PC-3 (cell line): Measurements from ENCODE around the gene LTBP3.

ENCODE experiments used
- EZH2 ChIP-seq: fragments of 300-600 bp; sonication (generic); IDR thresholded peaks from one replicate; pipeline ENCODE4 v1.6.1; 2017; ENCODE audit warnings: antibody characterized with exemption, mild to moderate bottlenecking, low read length; ENCODE audit not compliant: unreplicated experiment
- TF ChIP-seq, protein P1 (sequence below): fragments of 300-600 bp; sonication (generic); conservative IDR thresholded peaks from 2 replicates; pipeline ENCODE4 v1.5.1; 2017; ENCODE audit warnings: antibody characterized with exemption, low read depth, mild to moderate bottlenecking, low read length

DNA sequence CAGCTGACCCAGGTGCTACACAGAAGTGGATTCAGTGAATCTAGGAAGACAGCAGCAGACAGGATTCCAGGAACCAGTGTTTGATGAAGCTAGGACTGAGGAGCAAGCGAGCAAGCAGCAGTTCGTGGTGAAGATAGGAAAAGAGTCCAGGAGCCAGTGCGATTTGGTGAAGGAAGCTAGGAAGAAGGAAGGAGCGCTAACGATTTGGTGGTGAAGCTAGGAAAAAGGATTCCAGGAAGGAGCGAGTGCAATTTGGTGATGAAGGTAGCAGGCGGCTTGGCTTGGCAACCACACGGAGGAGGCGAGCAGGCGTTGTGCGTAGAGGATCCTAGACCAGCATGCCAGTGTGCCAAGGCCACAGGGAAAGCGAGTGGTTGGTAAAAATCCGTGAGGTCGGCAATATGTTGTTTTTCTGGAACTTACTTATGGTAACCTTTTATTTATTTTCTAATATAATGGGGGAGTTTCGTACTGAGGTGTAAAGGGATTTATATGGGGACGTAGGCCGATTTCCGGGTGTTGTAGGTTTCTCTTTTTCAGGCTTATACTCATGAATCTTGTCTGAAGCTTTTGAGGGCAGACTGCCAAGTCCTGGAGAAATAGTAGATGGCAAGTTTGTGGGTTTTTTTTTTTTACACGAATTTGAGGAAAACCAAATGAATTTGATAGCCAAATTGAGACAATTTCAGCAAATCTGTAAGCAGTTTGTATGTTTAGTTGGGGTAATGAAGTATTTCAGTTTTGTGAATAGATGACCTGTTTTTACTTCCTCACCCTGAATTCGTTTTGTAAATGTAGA lies 57.6 kb downstream of the LTBP3 start:
- TF ChIP-seq EZH2: no peak
- TF ChIP-seq, protein P1, sequence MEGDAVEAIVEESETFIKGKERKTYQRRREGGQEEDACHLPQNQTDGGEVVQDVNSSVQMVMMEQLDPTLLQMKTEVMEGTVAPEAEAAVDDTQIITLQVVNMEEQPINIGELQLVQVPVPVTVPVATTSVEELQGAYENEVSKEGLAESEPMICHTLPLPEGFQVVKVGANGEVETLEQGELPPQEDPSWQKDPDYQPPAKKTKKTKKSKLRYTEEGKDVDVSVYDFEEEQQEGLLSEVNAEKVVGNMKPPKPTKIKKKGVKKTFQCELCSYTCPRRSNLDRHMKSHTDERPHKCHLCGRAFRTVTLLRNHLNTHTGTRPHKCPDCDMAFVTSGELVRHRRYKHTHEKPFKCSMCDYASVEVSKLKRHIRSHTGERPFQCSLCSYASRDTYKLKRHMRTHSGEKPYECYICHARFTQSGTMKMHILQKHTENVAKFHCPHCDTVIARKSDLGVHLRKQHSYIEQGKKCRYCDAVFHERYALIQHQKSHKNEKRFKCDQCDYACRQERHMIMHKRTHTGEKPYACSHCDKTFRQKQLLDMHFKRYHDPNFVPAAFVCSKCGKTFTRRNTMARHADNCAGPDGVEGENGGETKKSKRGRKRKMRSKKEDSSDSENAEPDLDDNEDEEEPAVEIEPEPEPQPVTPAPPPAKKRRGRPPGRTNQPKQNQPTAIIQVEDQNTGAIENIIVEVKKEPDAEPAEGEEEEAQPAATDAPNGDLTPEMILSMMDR: no peak
